HG03060 (cell line): Measurements from ENCODE around the gene KDM4C.

Experiments used
- ATAC-seq: cut with Tn5 transposase; IDR thresholded peaks from one replicate; pipeline ENCODE4 v1.9.1; 2021; ENCODE audit warnings: low read depth, moderate number of reproducible peaks; ENCODE audit not compliant: unreplicated experiment

Gene KDM4C

GRCh38 chr9:7150153-7150890 lies 392.5 kb downstream of the KDM4C start:
- ATAC-seq, result no peak

GRCh38 chr9:7153134-7153533 lies 395.4 kb downstream of the KDM4C start:
- no peak for ATAC-seq

GRCh38 chr9:7153566-7153965 lies 395.8 kb downstream of the KDM4C start:
- no peak for ATAC-seq

GRCh38 chr9:7154003-7154619 lies 396.3 kb downstream of the KDM4C start:
- no peak for ATAC-seq

GRCh38 chr9:7154650-7155049 lies 396.9 kb downstream of the KDM4C start:
- no peak for ATAC-seq

GRCh38 chr9:7161469-7161868 lies 403.7 kb downstream of the KDM4C start:
- ATAC-seq, result no peak

- ATAC-seq, result no peak
Measured at GRCh38 chr9:7163932-7164331, 406.2 kb downstream of the KDM4C start.

- ATAC-seq, result no peak
Measured at GRCh38 chr9:7164440-7165330, 406.9 kb downstream of the KDM4C start.

GRCh38 chr9:7165331-7165975 lies 407.7 kb downstream of the KDM4C start:
- no peak for ATAC-seq

- no peak for ATAC-seq
Measured at GRCh38 chr9:7166074-7166473, 408.3 kb downstream of the KDM4C start.

GRCh38 chr9:7169717-7170389 lies 412.1 kb downstream of the KDM4C start:
- no peak for ATAC-seq

GRCh38 chr9:7171396-7172153 lies 413.8 kb downstream of the KDM4C start:
- no peak for ATAC-seq

GRCh38 chr9:7172154-7173115 lies 414.7 kb downstream of the KDM4C start:
- ATAC-seq, result no peak

- no peak for ATAC-seq
Measured at GRCh38 chr9:7173139-7173538, 415.4 kb downstream of the KDM4C start.

GRCh38 chr9:7174301-7174700 lies 416.5 kb downstream of the KDM4C start:
- no peak for ATAC-seq

GRCh38 chr9:7174884-7175283 lies 417.1 kb downstream of the KDM4C start:
- ATAC-seq, result no peak

- no peak for ATAC-seq
Measured at GRCh38 chr9:7176561-7176960, 418.8 kb downstream of the KDM4C start.

GRCh38 chr9:7177383-7177782 lies 419.6 kb downstream of the KDM4C start:
- ATAC-seq, result no peak
